Measurements from ENCODE around the gene ACTMAP. TPM values are rescaled to one million over a fixed set of nuclear protein-coding genes. Genes with fewer than 3 reads are reported as not detected.

ACTMAP gene
- total and polyA plus RNA-seq, 9 of the 15 experiments (the other 6 are each of a cell fraction or from before 2014, with no cell fraction given) = 1.7 to 16.6 (median 4.9) TPM

DNA sequence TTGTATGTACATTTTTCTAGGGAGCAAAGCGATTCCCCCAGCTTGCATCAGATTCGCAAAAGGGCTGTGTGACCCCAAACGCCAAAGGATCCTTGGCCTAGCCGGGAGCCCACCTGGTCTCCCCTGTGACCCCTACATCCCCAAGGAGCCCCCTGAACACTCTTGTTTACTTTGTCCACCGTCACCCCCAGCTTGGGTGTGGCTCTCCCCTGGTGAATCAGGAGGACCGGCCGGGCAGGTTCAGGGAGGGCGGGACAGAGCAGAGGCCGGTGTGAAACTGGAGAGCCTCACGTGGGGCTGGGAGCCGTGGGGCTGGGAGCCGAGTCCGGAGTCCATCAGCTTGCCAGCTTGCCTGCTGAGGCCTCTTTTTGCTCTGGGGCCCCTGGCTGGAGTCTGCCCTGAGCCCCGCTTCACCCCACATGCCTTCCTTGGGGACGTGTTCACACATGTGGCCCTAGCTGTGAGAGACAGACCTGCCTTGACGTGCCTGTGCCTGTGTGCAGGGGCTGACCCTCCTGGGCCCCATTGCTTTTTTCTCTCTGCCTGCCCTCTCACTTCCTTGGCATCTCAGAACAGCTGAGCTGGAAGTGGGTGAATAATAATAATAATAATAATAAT, 31.4 kb downstream of the ACTMAP start (continued):
- TF ChIP-seq, protein P1, sequence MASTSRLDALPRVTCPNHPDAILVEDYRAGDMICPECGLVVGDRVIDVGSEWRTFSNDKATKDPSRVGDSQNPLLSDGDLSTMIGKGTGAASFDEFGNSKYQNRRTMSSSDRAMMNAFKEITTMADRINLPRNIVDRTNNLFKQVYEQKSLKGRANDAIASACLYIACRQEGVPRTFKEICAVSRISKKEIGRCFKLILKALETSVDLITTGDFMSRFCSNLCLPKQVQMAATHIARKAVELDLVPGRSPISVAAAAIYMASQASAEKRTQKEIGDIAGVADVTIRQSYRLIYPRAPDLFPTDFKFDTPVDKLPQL (IDR thresholded peaks at IDR 0.05; ENCODE audit: extremely low read depth, insufficient read length) = no peak
- TF ChIP-seq POLR2G (IDR thresholded peaks at IDR 0.05; ENCODE audit: low read depth, low read length) (peak; percentile 78), HDAC2 (IDR thresholded peaks at IDR 0.05) (no peak; the same call in 1 of the 2 replicates), SAP30 (IDR thresholded peaks at IDR 0.05; ENCODE audit: borderline replicate concordance, insufficient read depth, low read depth, low read length, poor library complexity, severe bottlenecking) (peak; percentile 44), ZNF707 (CRISPR knock-in tag; conservative IDR thresholded peaks at IDR 0.05) (no peak), KDM5B (IDR thresholded peaks at IDR 0.05; ENCODE audit: insufficient replicate concordance, low read depth, low read length) (peak; percentile 37), RCOR1 (IDR thresholded peaks at IDR 0.05; ENCODE audit: borderline replicate concordance in 1 of 2, low read depth in 2 of 2, low read length in 2 of 2) (0 out of 4 replicates have a peak, but pooled peaks of 1 of the 2 experiments have one; percentile 26), CEBPG (CRISPR knock-in tag; IDR thresholded peaks at IDR 0.05) (peak; percentile 58; the same call in 1 of the 2 replicates), CEBPG (tag; conservative IDR thresholded peaks at IDR 0.05 in 1 of 2, IDR thresholded peaks at IDR 0.05 in 1 of 2) (no peak), MXI1 (IDR thresholded peaks at IDR 0.05; ENCODE audit: low read depth, low read length) (peak; percentile 32; the same call in 1 of the 2 replicates), NRF1 (conservative IDR thresholded peaks at IDR 0.05 in 1 of 2, IDR thresholded peaks at IDR 0.05 in 1 of 2) (peak in 1 of 2 experiments; percentile 11; a peak in 1 of 4 replicates), BHLHE40 (IDR thresholded peaks at IDR 0.05; ENCODE audit: low read length) (peak; percentile 70), FOXK2 (conservative IDR thresholded peaks at IDR 0.05 in 1 of 2, IDR thresholded peaks at IDR 0.05 in 1 of 2; ENCODE audit: low read depth in 2 of 2) (peak; percentile 65 to 72; a peak in 2 of 4 replicates), RBM22 (IDR thresholded peaks at IDR 0.05; ENCODE audit: low read depth, low read length, poor library complexity, severe bottlenecking) (no peak)
- TF ChIP-seq, protein P2, sequence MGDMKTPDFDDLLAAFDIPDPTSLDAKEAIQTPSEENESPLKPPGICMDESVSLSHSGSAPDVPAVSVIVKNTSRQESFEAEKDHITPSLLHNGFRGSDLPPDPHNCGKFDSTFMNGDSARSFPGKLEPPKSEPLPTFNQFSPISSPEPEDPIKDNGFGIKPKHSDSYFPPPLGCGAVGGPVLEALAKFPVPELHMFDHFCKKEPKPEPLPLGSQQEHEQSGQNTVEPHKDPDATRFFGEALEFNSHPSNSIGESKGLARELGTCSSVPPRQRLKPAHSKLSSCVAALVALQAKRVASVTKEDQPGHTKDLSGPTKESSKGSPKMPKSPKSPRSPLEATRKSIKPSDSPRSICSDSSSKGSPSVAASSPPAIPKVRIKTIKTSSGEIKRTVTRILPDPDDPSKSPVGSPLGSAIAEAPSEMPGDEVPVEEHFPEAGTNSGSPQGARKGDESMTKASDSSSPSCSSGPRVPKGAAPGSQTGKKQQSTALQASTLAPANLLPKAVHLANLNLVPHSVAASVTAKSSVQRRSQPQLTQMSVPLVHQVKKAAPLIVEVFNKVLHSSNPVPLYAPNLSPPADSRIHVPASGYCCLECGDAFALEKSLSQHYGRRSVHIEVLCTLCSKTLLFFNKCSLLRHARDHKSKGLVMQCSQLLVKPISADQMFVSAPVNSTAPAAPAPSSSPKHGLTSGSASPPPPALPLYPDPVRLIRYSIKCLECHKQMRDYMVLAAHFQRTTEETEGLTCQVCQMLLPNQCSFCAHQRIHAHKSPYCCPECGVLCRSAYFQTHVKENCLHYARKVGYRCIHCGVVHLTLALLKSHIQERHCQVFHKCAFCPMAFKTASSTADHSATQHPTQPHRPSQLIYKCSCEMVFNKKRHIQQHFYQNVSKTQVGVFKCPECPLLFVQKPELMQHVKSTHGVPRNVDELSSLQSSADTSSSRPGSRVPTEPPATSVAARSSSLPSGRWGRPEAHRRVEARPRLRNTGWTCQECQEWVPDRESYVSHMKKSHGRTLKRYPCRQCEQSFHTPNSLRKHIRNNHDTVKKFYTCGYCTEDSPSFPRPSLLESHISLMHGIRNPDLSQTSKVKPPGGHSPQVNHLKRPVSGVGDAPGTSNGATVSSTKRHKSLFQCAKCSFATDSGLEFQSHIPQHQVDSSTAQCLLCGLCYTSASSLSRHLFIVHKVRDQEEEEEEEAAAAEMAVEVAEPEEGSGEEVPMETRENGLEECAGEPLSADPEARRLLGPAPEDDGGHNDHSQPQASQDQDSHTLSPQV (IDR thresholded peaks at IDR 0.05) = 0 out of 2 replicates have a peak, but pooled peaks have one; percentile 48
- TF ChIP-seq, protein P3, sequence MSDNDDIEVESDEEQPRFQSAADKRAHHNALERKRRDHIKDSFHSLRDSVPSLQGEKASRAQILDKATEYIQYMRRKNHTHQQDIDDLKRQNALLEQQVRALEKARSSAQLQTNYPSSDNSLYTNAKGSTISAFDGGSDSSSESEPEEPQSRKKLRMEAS (CRISPR knock-in tag; IDR thresholded peaks at IDR 0.05) = no peak
- TF ChIP-seq, protein P4, sequence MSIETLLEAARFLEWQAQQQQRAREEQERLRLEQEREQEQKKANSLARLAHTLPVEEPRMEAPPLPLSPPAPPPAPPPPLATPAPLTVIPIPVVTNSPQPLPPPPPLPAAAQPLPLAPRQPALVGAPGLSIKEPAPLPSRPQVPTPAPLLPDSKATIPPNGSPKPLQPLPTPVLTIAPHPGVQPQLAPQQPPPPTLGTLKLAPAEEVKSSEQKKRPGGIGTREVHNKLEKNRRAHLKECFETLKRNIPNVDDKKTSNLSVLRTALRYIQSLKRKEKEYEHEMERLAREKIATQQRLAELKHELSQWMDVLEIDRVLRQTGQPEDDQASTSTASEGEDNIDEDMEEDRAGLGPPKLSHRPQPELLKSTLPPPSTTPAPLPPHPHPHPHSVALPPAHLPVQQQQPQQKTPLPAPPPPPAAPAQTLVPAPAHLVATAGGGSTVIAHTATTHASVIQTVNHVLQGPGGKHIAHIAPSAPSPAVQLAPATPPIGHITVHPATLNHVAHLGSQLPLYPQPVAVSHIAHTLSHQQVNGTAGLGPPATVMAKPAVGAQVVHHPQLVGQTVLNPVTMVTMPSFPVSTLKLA (conservative IDR thresholded peaks at IDR 0.05) = peak in 1 of 2 experiments; percentile 70

All from K562 (cell line).